Measurements from ENCODE around the gene CLDN14.

Gene CLDN14

DNA sequence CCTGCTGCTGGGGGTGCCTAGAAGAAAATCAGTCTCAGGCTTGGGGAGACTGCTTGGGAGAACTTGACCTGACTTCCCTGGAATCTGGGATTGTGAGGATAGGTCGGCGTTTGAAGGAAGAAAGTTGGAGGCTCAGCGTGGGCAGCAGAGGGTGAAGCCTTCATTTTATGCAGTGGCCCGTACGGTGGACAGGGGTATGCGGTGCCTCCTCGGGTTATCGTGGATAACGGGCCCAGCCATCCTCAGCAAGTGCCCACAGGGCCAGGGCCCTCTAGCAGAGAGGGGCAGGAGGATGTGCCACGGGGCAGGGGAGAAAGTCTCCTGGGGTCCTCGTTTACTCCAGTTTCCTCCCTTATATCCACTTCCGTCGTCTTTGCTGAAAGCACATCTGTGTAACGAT is 60.7 kb downstream of the CLDN14 start:
- ChIA-PET POLR2A (no interaction called here), CTCF (interaction anchor here (0.9 kb wide), 1 partner anchor 10 kb away, joined by 3 read pairs; no protein-coding TSS in a partner anchor)
- TF ChIP-seq ELF4 (IDR thresholded peaks at IDR 0.05): no peak
- no peak for TF ChIP-seq LEF1 (IDR thresholded peaks at IDR 0.05; ENCODE audit: borderline replicate concordance)
- TF ChIP-seq PKNOX1 (IDR thresholded peaks at IDR 0.05): no peak
- TF ChIP-seq ARNT (IDR thresholded peaks at IDR 0.05): no peak
- TF ChIP-seq SUZ12 (IDR thresholded peaks at IDR 0.05): no peak
- no peak for TF ChIP-seq NFRKB (IDR thresholded peaks at IDR 0.05)
- no peak for TF ChIP-seq TARDBP (IDR thresholded peaks at IDR 0.05)
- TF ChIP-seq BHLHE40 (IDR thresholded peaks at IDR 0.05; ENCODE audit: borderline replicate concordance): no peak
- TF ChIP-seq ZNF384 (IDR thresholded peaks at IDR 0.05): no peak
- no peak for TF ChIP-seq HDGF (IDR thresholded peaks at IDR 0.05; ENCODE audit: borderline replicate concordance)
- TF ChIP-seq CTBP1 (IDR thresholded peaks at IDR 0.05; ENCODE audit: borderline replicate concordance): no peak
- TF ChIP-seq FOXK2 (IDR thresholded peaks at IDR 0.05): no peak
- TF ChIP-seq SP1 (IDR thresholded peaks at IDR 0.05): no peak
- TF ChIP-seq FOXM1 (IDR thresholded peaks at IDR 0.05; ENCODE audit: borderline replicate concordance): no peak
- no peak for TF ChIP-seq L3MBTL2 (conservative IDR thresholded peaks at IDR 0.05)
- no peak for DNase-seq (ENCODE audit: extremely low spot score)

- DNase-seq (ENCODE audit: extremely low spot score): no peak
- ChIA-PET POLR2A (no interaction called here), CTCF (no interaction called here)
- no peak for TF ChIP-seq PKNOX1 (IDR thresholded peaks at IDR 0.05)
- no peak for TF ChIP-seq NFRKB (IDR thresholded peaks at IDR 0.05)
- no peak for TF ChIP-seq L3MBTL2 (conservative IDR thresholded peaks at IDR 0.05)
Measured at GRCh38 chr21:36415375-36415774, 64.5 kb downstream of the CLDN14 start.

GRCh38 chr21:36412916-36413315 is 67.0 kb downstream of the CLDN14 start:
- ChIA-PET CTCF (no interaction called here), POLR2A (no interaction called here)
- DNase-seq (ENCODE audit: extremely low spot score): no peak
- TF ChIP-seq FOXK2 (IDR thresholded peaks at IDR 0.05) (no peak), TARDBP (IDR thresholded peaks at IDR 0.05) (no peak), NFRKB (IDR thresholded peaks at IDR 0.05) (no peak), HDGF (IDR thresholded peaks at IDR 0.05; ENCODE audit: borderline replicate concordance) (no peak), FOXM1 (IDR thresholded peaks at IDR 0.05; ENCODE audit: borderline replicate concordance) (no peak), CTBP1 (IDR thresholded peaks at IDR 0.05; ENCODE audit: borderline replicate concordance) (no peak), ZNF384 (IDR thresholded peaks at IDR 0.05) (no peak), SP1 (IDR thresholded peaks at IDR 0.05) (no peak), L3MBTL2 (conservative IDR thresholded peaks at IDR 0.05) (no peak), SUZ12 (IDR thresholded peaks at IDR 0.05) (no peak), FOXA1 (IDR thresholded peaks at IDR 0.05) (no peak), PKNOX1 (IDR thresholded peaks at IDR 0.05) (no peak), ARNT (IDR thresholded peaks at IDR 0.05) (no peak)

GRCh38 chr21:36411301-36411700 is 68.6 kb downstream of the CLDN14 start:
- TF ChIP-seq ELF4 (IDR thresholded peaks at IDR 0.05): no peak
- no peak for TF ChIP-seq SUZ12 (IDR thresholded peaks at IDR 0.05)
- no peak for TF ChIP-seq SP1 (IDR thresholded peaks at IDR 0.05)
- no peak for TF ChIP-seq CTBP1 (IDR thresholded peaks at IDR 0.05; ENCODE audit: borderline replicate concordance)
- no peak for TF ChIP-seq FOXM1 (IDR thresholded peaks at IDR 0.05; ENCODE audit: borderline replicate concordance)
- TF ChIP-seq HDGF (IDR thresholded peaks at IDR 0.05; ENCODE audit: borderline replicate concordance): no peak
- TF ChIP-seq LEF1 (IDR thresholded peaks at IDR 0.05; ENCODE audit: borderline replicate concordance): no peak
- no peak for TF ChIP-seq TARDBP (IDR thresholded peaks at IDR 0.05)
- no peak for TF ChIP-seq L3MBTL2 (conservative IDR thresholded peaks at IDR 0.05)
- TF ChIP-seq FOXA1 (IDR thresholded peaks at IDR 0.05): no peak
- no peak for TF ChIP-seq PKNOX1 (IDR thresholded peaks at IDR 0.05)
- no peak for TF ChIP-seq NFRKB (IDR thresholded peaks at IDR 0.05)
- no peak for TF ChIP-seq BHLHE40 (IDR thresholded peaks at IDR 0.05; ENCODE audit: borderline replicate concordance)
- no peak for TF ChIP-seq ARNT (IDR thresholded peaks at IDR 0.05)
- TF ChIP-seq ZNF384 (IDR thresholded peaks at IDR 0.05): no peak
- TF ChIP-seq FOXK2 (IDR thresholded peaks at IDR 0.05): no peak
- ChIA-PET POLR2A (no interaction called here), CTCF (no interaction called here)
- no peak for DNase-seq (ENCODE audit: extremely low spot score)

Data from HEK293T (cell line).